ENCODE data around the gene TGM2. TPM values are rescaled to one million over a fixed set of nuclear protein-coding genes. Genes with fewer than 3 reads are reported as not detected.

The TGM2 gene
- total RNA-seq, 2 donors from 2014 or later: 0.37 to 0.76 TPM

DNA sequence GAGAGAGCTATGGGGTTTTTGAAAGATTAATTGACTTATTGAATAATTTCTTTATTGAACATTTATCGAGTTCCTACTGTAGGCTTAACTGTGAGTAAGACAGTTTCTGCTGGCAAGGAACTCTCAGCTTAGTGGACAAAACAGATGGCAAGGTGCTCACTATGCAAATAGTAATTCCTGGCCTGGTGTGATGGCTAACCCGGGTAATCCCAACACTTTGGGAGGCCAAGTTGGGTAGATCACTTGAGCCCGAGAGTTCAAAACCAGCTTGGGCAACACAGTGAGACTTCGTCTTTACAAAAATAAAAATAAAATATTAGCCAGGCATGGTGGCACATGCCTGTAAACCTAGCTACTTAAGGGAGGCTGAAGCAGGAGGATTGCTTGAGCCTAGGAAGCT lies 13.5 kb upstream of the TGM2 start:
- H3K4me1 Mint-ChIP-seq: peaks cover 4% of the 10 kb centered on the region
- peaks cover 3% of the 10 kb centered on the region for H3K36me3 Mint-ChIP-seq (ENCODE audit: low read depth)
- H3K27ac Mint-ChIP-seq: no peak overlapping the region
- DNase-seq (no peak), ATAC-seq (no peak)
- H3K4me3 Mint-ChIP-seq: no peak overlapping the region
- peaks cover 68% of the 10 kb centered on the region for H3K27me3 Mint-ChIP-seq
- no peaks in the 10 kb centered on the region for H3K9me3 ChIP-seq (ENCODE audit: control insufficient read depth, low read length, poor library complexity, severe bottlenecking)

DNA sequence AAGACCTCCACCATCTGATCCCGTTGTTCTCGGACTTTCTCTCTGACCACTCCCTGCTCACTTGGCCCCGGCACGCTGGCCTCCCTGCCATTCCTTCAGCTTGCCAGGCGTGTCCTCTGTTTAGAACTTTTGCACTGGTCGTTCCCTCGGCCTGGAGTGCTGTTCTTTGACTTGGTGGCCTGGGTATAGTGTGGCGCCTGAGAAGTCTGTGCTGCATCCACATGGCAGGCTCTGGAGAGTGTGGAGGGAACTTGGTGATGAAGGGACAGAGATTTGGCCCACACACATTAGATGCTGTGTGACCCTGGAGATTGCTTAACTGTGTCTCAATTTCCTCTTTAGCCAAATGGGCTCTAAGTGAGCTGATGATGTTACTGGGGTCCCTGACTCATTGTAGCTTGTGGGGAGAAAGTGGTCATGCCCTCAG lies 13.0 kb upstream of the TGM2 start:
- H3K9me3 ChIP-seq (ENCODE audit: control insufficient read depth, low read length, poor library complexity, severe bottlenecking): no peaks in the 10 kb centered on the region
- Mint-ChIP-seq H3K4me1 (peaks cover 4% of the 10 kb centered on the region), H3K27ac (peak overlapping the region; percentile 53), H3K36me3 (ENCODE audit: low read depth) (peaks cover 3% of the 10 kb centered on the region), H3K4me3 (no peak overlapping the region), H3K27me3 (peaks cover 67% of the 10 kb centered on the region)
- DNase-seq (no peak), ATAC-seq (no peak)

DNA sequence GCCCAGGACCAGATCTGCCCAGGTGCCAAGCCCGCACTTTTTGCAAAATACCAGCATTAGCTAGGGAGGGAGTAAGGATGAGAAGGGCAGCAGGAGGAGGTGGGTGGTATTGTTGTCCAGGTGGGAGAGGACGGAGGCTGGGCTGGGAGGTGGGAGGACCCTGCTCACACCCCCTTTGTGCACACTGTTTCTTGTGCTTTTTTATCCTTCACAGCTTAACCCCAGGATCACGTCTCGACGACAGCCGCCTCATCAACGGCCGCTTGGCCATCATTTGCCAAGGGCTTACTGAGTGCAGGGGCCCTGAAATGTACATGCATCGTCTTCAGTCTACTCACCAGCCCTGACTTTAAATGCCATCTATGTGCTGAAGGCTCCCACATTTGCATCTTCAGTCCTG lies 12.1 kb upstream of the TGM2 start:
- H3K9me3 ChIP-seq (ENCODE audit: control insufficient read depth, low read length, poor library complexity, severe bottlenecking): no peaks in the 10 kb centered on the region
- DNase-seq: no peak
- H3K4me1 Mint-ChIP-seq: peaks cover 4% of the 10 kb centered on the region
- no peak overlapping the region for H3K4me3 Mint-ChIP-seq
- H3K27ac Mint-ChIP-seq: no peak overlapping the region
- peaks cover 3% of the 10 kb centered on the region for H3K36me3 Mint-ChIP-seq (ENCODE audit: low read depth)
- ATAC-seq: no peak
- H3K27me3 Mint-ChIP-seq: peaks cover 65% of the 10 kb centered on the region

DNA sequence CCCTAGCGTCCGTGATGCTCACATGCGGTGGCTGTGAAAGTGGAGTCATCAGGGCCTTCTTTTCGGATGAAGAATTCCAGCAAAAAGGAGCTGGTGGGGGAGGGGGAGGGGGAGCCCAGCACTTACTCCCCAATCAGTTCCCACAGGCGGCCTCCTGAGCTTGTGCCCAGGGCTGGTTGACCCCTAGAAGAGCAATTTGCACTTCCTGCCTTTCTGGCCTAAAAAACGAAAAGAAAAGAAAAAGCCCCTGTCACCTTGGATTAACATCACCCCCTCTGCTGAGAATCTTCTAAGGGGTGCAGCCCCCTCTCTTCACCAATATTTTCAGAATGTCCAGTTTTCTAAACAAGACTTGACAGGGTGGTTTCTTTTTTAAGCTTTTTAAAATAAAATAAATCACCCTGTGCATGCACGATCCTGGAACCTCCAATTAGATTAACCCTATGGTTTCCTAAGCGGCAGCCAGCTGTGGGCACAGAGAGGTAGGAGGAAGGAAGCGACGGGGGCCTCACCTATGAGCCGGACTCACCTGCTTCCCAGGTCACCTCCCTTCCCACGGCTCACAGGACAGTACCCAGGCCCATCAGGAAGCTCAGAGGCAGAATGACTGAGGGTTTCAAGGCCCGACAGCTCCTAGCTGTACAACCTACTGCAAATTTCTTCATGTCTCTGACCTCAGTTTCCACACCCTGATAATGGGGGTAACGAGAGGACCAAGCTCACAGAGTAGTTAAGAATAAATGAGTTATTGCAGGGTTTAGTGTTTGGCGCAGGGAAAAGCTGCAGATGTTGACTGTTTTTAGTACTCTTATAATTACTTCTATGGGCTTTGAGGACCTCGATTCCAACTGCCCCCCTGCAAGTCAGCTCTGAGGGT lies 10.5 kb upstream of the TGM2 start:
- Mint-ChIP-seq H3K36me3 (ENCODE audit: low read depth) (peaks cover 3% of the 10 kb centered on the region), H3K27me3 (peaks cover 66% of the 10 kb centered on the region), H3K27ac (no peak overlapping the region), H3K4me1 (peaks cover 4% of the 10 kb centered on the region), H3K4me3 (no peak overlapping the region)
- H3K9me3 ChIP-seq (ENCODE audit: control insufficient read depth, low read length, poor library complexity, severe bottlenecking): no peaks in the 10 kb centered on the region
- no peak for ATAC-seq
- no peak for DNase-seq

DNA sequence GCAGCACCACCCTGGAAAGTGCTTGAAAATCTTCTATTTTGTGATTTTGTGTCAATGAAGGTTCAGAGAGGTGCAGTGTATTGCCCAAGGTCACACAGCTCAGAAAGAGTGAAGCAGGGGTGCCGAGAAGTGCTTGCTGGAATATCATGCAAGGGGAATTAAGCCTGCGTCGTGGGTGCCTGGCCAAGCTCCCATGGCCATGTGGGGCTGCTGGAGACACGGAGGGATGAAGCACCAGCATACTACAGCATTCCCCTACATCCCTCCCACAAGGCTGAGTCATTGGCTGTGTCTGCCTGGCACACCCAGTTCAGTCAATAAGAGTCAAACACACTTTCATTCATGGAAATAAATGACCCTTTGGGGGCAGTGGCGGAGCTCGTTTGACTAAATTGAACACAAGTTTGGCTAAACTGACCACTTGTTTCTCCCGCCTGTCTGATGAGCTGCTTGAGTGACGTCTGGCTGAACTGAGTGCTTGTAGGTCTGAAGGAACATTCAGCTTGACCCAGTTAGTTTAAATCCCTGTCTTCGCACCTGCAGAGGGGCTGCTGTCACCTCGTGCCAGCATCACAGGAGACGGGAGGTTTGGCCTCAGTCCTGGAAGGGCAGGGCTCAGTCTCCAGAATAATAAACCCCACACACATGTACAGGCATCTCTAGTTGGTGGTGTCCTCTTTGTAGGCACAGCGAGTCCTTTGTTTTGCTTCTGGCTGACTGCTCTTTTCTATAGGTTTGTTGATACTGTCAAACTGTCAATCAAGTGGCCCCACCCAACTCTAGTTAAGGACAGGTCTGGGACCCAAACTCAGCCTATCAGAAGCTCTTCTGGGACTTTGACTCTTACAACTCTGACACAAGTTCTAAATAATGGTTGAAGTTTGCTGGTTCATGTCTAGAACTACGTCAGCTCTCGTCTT lies 8.4 kb upstream of the TGM2 start:
- Mint-ChIP-seq H3K4me3 (no peak overlapping the region), H3K4me1 (peaks cover 12% of the 10 kb centered on the region), H3K27ac (no peak overlapping the region), H3K36me3 (ENCODE audit: low read depth) (peaks cover 3% of the 10 kb centered on the region), H3K27me3 (peaks cover 56% of the 10 kb centered on the region)
- no peaks in the 10 kb centered on the region for H3K9me3 ChIP-seq (ENCODE audit: control insufficient read depth, low read length, poor library complexity, severe bottlenecking)
- DNase-seq: no peak
- no peak for ATAC-seq

DNA sequence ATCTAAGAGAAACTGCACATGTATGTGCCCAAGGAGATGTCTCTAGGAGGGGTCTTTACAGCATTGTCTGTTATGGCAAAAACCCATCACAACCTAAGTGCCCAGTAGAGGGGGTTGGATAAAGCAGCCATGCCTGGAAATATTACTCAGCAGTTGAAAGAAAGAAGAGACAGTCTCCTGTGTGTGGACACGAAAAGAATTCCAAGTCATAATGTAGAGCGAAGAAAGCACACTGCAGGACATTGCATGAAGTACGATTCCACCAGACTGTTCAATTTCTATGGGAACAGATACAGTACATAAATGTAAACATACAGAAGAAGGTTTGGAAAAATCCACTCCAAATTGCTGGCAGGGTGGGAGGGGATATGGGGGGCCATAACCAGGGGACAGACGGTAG lies 7.3 kb upstream of the TGM2 start:
- no peak for DNase-seq
- peaks cover 47% of the 10 kb centered on the region for H3K27me3 Mint-ChIP-seq
- no peak for ATAC-seq
- no peaks in the 10 kb centered on the region for H3K36me3 Mint-ChIP-seq (ENCODE audit: low read depth)
- H3K4me3 Mint-ChIP-seq: no peak overlapping the region
- peaks cover 9% of the 10 kb centered on the region for H3K4me1 Mint-ChIP-seq
- no peaks in the 10 kb centered on the region for H3K9me3 ChIP-seq (ENCODE audit: control insufficient read depth, low read length, poor library complexity, severe bottlenecking)
- no peak overlapping the region for H3K27ac Mint-ChIP-seq

DNA sequence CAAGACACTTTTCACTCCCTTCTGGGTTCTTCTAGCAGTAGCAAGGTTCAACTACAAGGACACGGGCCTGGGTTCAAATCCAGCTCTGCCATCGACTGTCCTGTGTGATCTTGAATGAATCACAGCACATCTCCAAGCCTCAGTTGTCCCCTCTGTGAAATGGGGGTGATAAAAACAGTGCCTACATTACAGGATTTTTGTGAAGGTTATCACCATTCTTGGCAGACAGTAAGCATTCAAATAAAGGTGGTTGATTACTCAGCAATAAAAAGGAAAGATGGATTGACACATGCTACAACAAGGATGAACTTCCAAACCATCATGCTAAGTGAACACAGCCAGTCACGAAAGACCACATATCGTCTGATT lies 6.6 kb upstream of the TGM2 start:
- ATAC-seq (no peak), DNase-seq (no peak)
- Mint-ChIP-seq H3K27me3 (peaks cover 39% of the 10 kb centered on the region), H3K4me1 (peaks cover 9% of the 10 kb centered on the region), H3K36me3 (ENCODE audit: low read depth) (no peaks in the 10 kb centered on the region), H3K27ac (no peak overlapping the region), H3K4me3 (no peak overlapping the region)
- H3K9me3 ChIP-seq (ENCODE audit: control insufficient read depth, low read length, poor library complexity, severe bottlenecking): no peaks in the 10 kb centered on the region

DNA sequence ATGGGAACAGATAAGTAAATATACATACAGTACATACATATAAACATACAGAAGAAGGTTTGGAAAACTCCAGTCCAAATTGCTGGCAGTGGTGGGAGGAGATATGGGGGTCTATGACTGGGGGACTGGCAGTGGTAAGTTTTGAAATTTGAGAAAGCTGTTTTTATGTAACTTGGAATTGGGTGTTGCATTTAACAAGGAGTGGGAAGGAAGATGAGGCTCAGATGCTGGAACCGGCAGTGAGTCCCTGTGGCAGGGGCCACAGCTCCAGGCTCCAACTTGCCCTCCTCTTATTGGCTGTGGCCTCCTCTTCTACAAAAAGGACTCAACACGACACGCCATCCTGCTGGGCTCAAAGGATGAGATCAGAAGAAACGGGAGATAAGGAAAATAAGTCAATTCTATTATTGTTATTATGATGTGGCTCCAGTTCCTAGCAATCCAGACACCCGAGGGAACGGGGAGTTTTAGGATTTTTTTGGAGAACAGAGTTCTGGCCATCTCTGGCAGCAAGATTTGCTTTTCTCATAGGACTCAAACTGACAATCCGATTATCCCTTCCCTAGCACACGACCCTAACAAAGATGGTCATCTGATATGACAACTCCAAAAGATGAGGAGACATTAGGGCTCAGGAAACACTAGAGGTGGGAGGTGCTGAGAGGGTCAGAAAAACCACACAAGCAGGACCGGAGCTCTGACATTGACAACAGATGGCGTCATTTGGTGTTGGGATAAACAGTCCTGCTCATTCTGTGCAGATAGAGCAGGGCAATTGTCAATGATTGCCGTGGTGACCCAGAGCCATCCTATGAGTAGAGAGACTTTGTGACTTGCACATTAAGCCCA lies 6.0 kb upstream of the TGM2 start:
- peaks cover 42% of the 10 kb centered on the region for H3K27me3 Mint-ChIP-seq
- DNase-seq (no peak), ATAC-seq (no peak)
- no peak overlapping the region for H3K27ac Mint-ChIP-seq
- no peaks in the 10 kb centered on the region for H3K36me3 Mint-ChIP-seq (ENCODE audit: low read depth)
- no peaks in the 10 kb centered on the region for H3K9me3 ChIP-seq (ENCODE audit: control insufficient read depth, low read length, poor library complexity, severe bottlenecking)
- no peak overlapping the region for H3K4me3 Mint-ChIP-seq
- peaks cover 9% of the 10 kb centered on the region for H3K4me1 Mint-ChIP-seq

DNA sequence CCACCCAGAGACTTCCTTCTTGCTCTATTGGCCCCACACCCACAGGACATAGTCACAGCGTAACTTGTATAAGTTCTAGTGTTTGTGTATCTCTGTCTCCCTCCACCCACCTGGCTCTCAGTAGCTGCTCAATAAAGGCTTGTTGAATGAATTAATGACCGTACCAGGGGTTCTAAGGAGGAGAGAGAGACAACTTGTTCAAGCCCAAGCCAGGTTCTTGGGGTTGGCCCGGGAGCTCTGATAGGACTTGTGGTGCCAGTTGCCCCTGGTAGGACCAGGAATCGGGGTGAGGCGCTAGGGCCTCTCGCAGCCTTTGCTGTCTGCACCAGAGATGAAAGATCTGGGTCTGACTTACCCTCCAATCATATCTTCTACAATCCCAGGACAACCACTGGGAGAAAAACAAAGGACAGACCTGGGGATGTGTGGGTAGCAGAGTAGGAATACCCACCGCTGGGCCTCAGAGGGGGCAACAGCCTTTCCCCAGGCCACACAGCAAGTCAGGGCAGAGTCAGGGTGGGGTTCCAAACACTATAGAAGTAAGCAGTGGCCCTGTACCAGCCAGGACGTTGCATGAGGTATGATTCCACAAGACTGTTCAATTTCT lies 5.3 kb upstream of the TGM2 start:
- ATAC-seq (no peak), DNase-seq (no peak)
- Mint-ChIP-seq H3K27me3 (peaks cover 49% of the 10 kb centered on the region), H3K27ac (peak overlapping the region; percentile 73), H3K4me1 (peaks cover 13% of the 10 kb centered on the region), H3K4me3 (no peak overlapping the region), H3K36me3 (ENCODE audit: low read depth) (no peaks in the 10 kb centered on the region)
- H3K9me3 ChIP-seq (ENCODE audit: control insufficient read depth, low read length, poor library complexity, severe bottlenecking): no peaks in the 10 kb centered on the region

DNA sequence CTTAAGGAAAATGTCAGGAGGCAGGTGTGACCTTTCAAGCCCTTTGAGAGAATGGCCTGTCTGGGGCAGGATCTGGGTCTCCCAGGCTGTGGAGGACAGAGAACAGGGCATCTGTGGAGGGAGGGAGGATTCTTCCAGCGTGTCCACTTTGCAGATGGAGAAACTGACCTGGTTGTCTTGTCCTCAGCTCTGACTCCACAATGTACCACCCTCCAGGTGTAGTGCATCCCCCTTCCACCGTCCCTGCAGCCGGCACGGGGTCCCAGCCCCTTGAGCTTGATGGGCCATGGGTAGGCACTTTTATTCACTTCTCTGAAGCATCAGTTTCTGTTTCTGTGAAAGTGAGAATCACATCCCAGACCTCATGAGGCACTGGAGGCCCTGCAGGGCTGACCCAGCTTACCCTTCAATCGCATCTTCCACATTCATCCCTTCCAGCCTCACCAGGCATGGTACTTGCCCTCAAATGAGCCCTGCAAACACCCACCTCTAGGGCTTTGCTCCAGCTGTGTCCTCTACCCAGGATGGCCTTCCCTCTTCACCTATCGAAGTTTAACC lies 4.6 kb upstream of the TGM2 start:
- H3K36me3 Mint-ChIP-seq (ENCODE audit: low read depth): no peaks in the 10 kb centered on the region
- no peaks in the 10 kb centered on the region for H3K9me3 ChIP-seq (ENCODE audit: control insufficient read depth, low read length, poor library complexity, severe bottlenecking)
- H3K4me3 Mint-ChIP-seq: no peak overlapping the region
- H3K4me1 Mint-ChIP-seq: peaks cover 15% of the 10 kb centered on the region
- ATAC-seq: no peak
- H3K27me3 Mint-ChIP-seq: peaks cover 49% of the 10 kb centered on the region
- peak overlapping the region; percentile 73 for H3K27ac Mint-ChIP-seq
- no peak for DNase-seq

DNA sequence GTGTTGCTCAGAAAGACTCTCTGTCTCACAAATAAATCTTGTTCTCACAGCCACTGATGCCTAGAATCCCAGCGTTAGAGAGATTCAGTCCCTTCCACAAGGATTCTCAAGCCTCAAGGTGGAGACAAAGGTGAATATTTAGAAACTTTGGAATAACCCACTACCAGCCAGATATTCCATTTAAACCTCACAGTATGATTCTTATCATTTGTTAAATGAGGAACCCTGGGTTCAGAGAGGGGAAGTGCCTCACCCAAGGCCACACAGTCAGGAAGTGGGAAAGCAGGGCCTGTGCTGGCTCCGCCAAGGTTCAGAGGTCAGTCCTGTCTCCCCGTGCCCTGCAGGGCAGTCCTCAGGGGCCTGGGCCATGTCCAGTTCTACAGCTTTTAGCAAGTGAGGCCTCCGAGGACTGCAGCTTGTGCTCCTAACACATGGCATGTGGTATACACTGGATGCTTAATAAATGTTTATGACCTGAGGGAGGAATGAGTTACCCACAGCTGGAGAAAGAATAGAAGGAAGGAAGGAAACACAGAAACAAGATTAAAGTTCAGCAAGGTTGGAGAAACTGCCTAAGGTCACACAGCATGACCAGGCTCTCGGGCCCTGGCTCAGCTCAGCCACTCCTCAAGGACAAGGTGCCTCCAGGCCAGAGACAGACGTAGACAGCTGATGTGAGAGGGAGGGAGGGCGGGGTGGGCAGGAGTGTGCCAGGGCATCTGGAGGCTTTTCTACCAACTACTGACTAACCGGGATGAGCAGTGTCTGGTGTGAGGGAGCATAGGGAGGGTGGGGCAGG lies 3.9 kb upstream of the TGM2 start:
- Mint-ChIP-seq H3K36me3 (ENCODE audit: low read depth) (no peaks in the 10 kb centered on the region), H3K27me3 (peaks cover 42% of the 10 kb centered on the region), H3K27ac (no peak overlapping the region), H3K4me3 (no peak overlapping the region), H3K4me1 (peaks cover 15% of the 10 kb centered on the region)
- DNase-seq (no peak), ATAC-seq (peak; percentile 33)
- H3K9me3 ChIP-seq (ENCODE audit: control insufficient read depth, low read length, poor library complexity, severe bottlenecking): no peaks in the 10 kb centered on the region
